Activated T-helper 1 cell treated with anti-CD3 and anti-CD28 coated beads, Interleukin-12 subunit alpha, Interleukin-12 subunit beta, Interleukin-2, Interleukin-4 antibody, amounts not matched to agents 30 ng/mL and 10 ng/mL and 1 ng/mL, durations not matched to agents 14 hours and 24 hours and 36 hours (primary cell): ENCODE results near the gene RBM19. TPM values are rescaled to one million over a fixed set of nuclear protein-coding genes. Genes with fewer than 3 reads are reported as not detected.
A peak's percentile ranks its signal among the peaks of the same experiment; 100 is the strongest.

Experiments used
- DNase-seq: peaks from one replicate; pipeline ENCODE4 v3.0.0; 2021; ENCODE audit warnings: low spot score
- H3K27ac Mint-ChIP-seq: one replicate; pipeline ENCODE4 v1.8.0; 2021; ENCODE audit warnings: mild to moderate bottlenecking, mixed read lengths
- H3K27me3 Mint-ChIP-seq: one replicate; pipeline ENCODE4 v1.8.0; 2022; ENCODE audit warnings: mild to moderate bottlenecking, moderate library complexity, mixed read lengths; ENCODE audit not compliant: insufficient read depth
- H3K36me3 Mint-ChIP-seq: one replicate; pipeline ENCODE4 v1.8.0; 2021; ENCODE audit warnings: low read depth, mixed read lengths
- H3K4me1 Mint-ChIP-seq: one replicate; pipeline ENCODE4 v1.8.0; 2021; ENCODE audit warnings: low read depth, mixed read lengths
- H3K4me3 Mint-ChIP-seq: one replicate; pipeline ENCODE4 v1.8.0; 2021; ENCODE audit warnings: mild to moderate bottlenecking, moderate library complexity, mixed read lengths
- H3K9me3 Mint-ChIP-seq: one replicate; pipeline ENCODE4 v1.8.0; 2021; ENCODE audit warnings: mixed read lengths
- intact Hi-C: fragments of 100-400 bp; cut with micrococcal nuclease; formaldehyde crosslinking; loops from one replicate; pipeline ENCODE4 v1.15.1; 2024
- total RNA-seq: library from RNA; stranded (reverse); gene quantifications from 2 replicates; pipeline ENCODE4 v1.2.3, GENCODE V29; 2022

The RBM19 gene
- total RNA-seq, 1 donor from 2014 or later: 102 TPM

- no peak for DNase-seq
- Mint-ChIP-seq H3K4me1 (no peaks in the 10 kb centered on the region), H3K36me3 (no peaks in the 10 kb centered on the region), H3K27me3 (no peaks in the 10 kb centered on the region), H3K27ac (peak overlapping the region; percentile 47), H3K9me3 (no peaks in the 10 kb centered on the region), H3K4me3 (no peak overlapping the region)
- intact Hi-C loops: no loop called here
Observed at GRCh38 chr12:113868365-113868764, 97.8 kb downstream of the RBM19 start.

GRCh38 chr12:113867258-113867657 lies 98.9 kb downstream of the RBM19 start:
- no peak for DNase-seq
- Mint-ChIP-seq H3K9me3 (no peaks in the 10 kb centered on the region), H3K27ac (no peak overlapping the region), H3K4me1 (peaks cover 4% of the 10 kb centered on the region), H3K4me3 (no peak overlapping the region), H3K36me3 (no peaks in the 10 kb centered on the region), H3K27me3 (no peaks in the 10 kb centered on the region)
- intact Hi-C loops: no loop called here

GRCh38 chr12:113866496-113866895 lies 99.6 kb downstream of the RBM19 start:
- DNase-seq: no peak
- no peaks in the 10 kb centered on the region for H3K27me3 Mint-ChIP-seq
- peaks cover 9% of the 10 kb centered on the region for H3K4me1 Mint-ChIP-seq
- no peak overlapping the region for H3K27ac Mint-ChIP-seq
- H3K4me3 Mint-ChIP-seq: no peak overlapping the region
- no peaks in the 10 kb centered on the region for H3K9me3 Mint-ChIP-seq
- no peaks in the 10 kb centered on the region for H3K36me3 Mint-ChIP-seq
- intact Hi-C loops: no loop called here

- H3K4me1 Mint-ChIP-seq: peaks cover 12% of the 10 kb centered on the region
- no peak for DNase-seq
- no peak overlapping the region for H3K27ac Mint-ChIP-seq
- H3K4me3 Mint-ChIP-seq: no peak overlapping the region
- H3K36me3 Mint-ChIP-seq: no peaks in the 10 kb centered on the region
- no peaks in the 10 kb centered on the region for H3K27me3 Mint-ChIP-seq
- H3K9me3 Mint-ChIP-seq: no peaks in the 10 kb centered on the region
- intact Hi-C loops: no loop called here
Observed at GRCh38 chr12:113863455-113863845, 102.7 kb downstream of the RBM19 start.

- Mint-ChIP-seq H3K36me3 (no peaks in the 10 kb centered on the region), H3K9me3 (no peaks in the 10 kb centered on the region), H3K27ac (no peak overlapping the region), H3K4me3 (no peak overlapping the region), H3K27me3 (no peaks in the 10 kb centered on the region), H3K4me1 (peaks cover 12% of the 10 kb centered on the region)
- no peak for DNase-seq
- intact Hi-C loops: loop anchor here (1.0 kb wide), 1 partner anchor 66 kb away; no protein-coding TSS in a partner anchor
Observed at GRCh38 chr12:113862590-113863454, 103.3 kb downstream of the RBM19 start.

GRCh38 chr12:113861708-113862312 lies 104.3 kb downstream of the RBM19 start:
- peak overlapping the region; percentile 7 for H3K27ac Mint-ChIP-seq
- H3K9me3 Mint-ChIP-seq: no peaks in the 10 kb centered on the region
- H3K4me3 Mint-ChIP-seq: no peak overlapping the region
- H3K36me3 Mint-ChIP-seq: no peaks in the 10 kb centered on the region
- peaks cover 12% of the 10 kb centered on the region for H3K4me1 Mint-ChIP-seq
- intact Hi-C loops: loop anchor here (1.0 kb wide), 1 partner anchor 67 kb away; no protein-coding TSS in a partner anchor
- DNase-seq: no peak
- H3K27me3 Mint-ChIP-seq: no peaks in the 10 kb centered on the region

- Mint-ChIP-seq H3K36me3 (no peaks in the 10 kb centered on the region), H3K9me3 (no peaks in the 10 kb centered on the region), H3K27me3 (no peaks in the 10 kb centered on the region), H3K4me3 (no peak overlapping the region), H3K27ac (no peak overlapping the region), H3K4me1 (peaks cover 12% of the 10 kb centered on the region)
- no peak for DNase-seq
- intact Hi-C loops: no loop called here
Observed at GRCh38 chr12:113860950-113861349, 105.2 kb downstream of the RBM19 start.

GRCh38 chr12:113860059-113860820 lies 105.9 kb downstream of the RBM19 start:
- Mint-ChIP-seq H3K27me3 (no peaks in the 10 kb centered on the region), H3K4me3 (no peak overlapping the region), H3K27ac (no peak overlapping the region), H3K9me3 (no peaks in the 10 kb centered on the region), H3K36me3 (no peaks in the 10 kb centered on the region), H3K4me1 (peaks cover 12% of the 10 kb centered on the region)
- intact Hi-C loops: no loop called here
- no peak for DNase-seq

GRCh38 chr12:113858841-113859386 lies 107.2 kb downstream of the RBM19 start:
- H3K27ac Mint-ChIP-seq: no peak overlapping the region
- intact Hi-C loops: no loop called here
- H3K36me3 Mint-ChIP-seq: no peaks in the 10 kb centered on the region
- no peak for DNase-seq
- no peaks in the 10 kb centered on the region for H3K27me3 Mint-ChIP-seq
- H3K4me1 Mint-ChIP-seq: peaks cover 12% of the 10 kb centered on the region
- H3K4me3 Mint-ChIP-seq: no peak overlapping the region
- H3K9me3 Mint-ChIP-seq: no peaks in the 10 kb centered on the region

GRCh38 chr12:113857371-113857770 lies 108.8 kb downstream of the RBM19 start:
- intact Hi-C loops: no loop called here
- H3K4me1 Mint-ChIP-seq: peaks cover 9% of the 10 kb centered on the region
- DNase-seq: no peak
- H3K9me3 Mint-ChIP-seq: no peaks in the 10 kb centered on the region
- H3K4me3 Mint-ChIP-seq: no peak overlapping the region
- H3K36me3 Mint-ChIP-seq: no peaks in the 10 kb centered on the region
- H3K27me3 Mint-ChIP-seq: no peaks in the 10 kb centered on the region
- no peak overlapping the region for H3K27ac Mint-ChIP-seq

- Mint-ChIP-seq H3K4me1 (no peaks in the 10 kb centered on the region), H3K27me3 (no peaks in the 10 kb centered on the region), H3K36me3 (no peaks in the 10 kb centered on the region), H3K27ac (no peak overlapping the region), H3K9me3 (no peaks in the 10 kb centered on the region), H3K4me3 (no peak overlapping the region)
- intact Hi-C loops: no loop called here
- DNase-seq: no peak
Observed at GRCh38 chr12:113855998-113856397, 110.1 kb downstream of the RBM19 start.

- intact Hi-C loops: no loop called here
- Mint-ChIP-seq H3K27ac (no peak overlapping the region), H3K4me1 (no peaks in the 10 kb centered on the region), H3K36me3 (no peaks in the 10 kb centered on the region), H3K27me3 (no peaks in the 10 kb centered on the region), H3K9me3 (no peaks in the 10 kb centered on the region), H3K4me3 (no peak overlapping the region)
- no peak for DNase-seq
Observed at GRCh38 chr12:113854385-113855142, 111.6 kb downstream of the RBM19 start.
